ENCODE results near the gene DUSP8.
"Not testable (repeated sequence)": the region's sequence is repeated elsewhere in the genome, so short reads cannot be mapped to it uniquely, and the experiment has no call there.

- not testable (repeated sequence) for TF ChIP-seq ERG (CRISPR knock-in tag; IDR thresholded peaks at IDR 0.05)
- TF ChIP-seq, protein P1, sequence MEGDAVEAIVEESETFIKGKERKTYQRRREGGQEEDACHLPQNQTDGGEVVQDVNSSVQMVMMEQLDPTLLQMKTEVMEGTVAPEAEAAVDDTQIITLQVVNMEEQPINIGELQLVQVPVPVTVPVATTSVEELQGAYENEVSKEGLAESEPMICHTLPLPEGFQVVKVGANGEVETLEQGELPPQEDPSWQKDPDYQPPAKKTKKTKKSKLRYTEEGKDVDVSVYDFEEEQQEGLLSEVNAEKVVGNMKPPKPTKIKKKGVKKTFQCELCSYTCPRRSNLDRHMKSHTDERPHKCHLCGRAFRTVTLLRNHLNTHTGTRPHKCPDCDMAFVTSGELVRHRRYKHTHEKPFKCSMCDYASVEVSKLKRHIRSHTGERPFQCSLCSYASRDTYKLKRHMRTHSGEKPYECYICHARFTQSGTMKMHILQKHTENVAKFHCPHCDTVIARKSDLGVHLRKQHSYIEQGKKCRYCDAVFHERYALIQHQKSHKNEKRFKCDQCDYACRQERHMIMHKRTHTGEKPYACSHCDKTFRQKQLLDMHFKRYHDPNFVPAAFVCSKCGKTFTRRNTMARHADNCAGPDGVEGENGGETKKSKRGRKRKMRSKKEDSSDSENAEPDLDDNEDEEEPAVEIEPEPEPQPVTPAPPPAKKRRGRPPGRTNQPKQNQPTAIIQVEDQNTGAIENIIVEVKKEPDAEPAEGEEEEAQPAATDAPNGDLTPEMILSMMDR (IDR thresholded peaks at IDR 0.05) = not testable (repeated sequence)
Measured at GRCh38 chr11:1598406-1598805, 26.3 kb upstream of the DUSP8 start.

All from WTC11 (cell line).